Right lung (tissue), 5 donors: ENCODE results near the gene FDX1. TPM values are rescaled to one million over a fixed set of nuclear protein-coding genes. Genes with fewer than 3 reads are reported as not detected.

Experiments used
- DNase-seq, 2 donors: peaks; one replicate each; pipeline ENCODE4 v3.0.0-alpha.2; 2013
- polyA plus RNA-seq, 5 donors: library from polyadenylated mRNA; unstranded; fragments of 120-200 nt; gene quantifications; one replicate each; pipeline versions ENCODE4 v1.2.1 to v1.2.3, GENCODE V29; 2013; ENCODE audit warnings: inconsistent platforms in 1 of 5, low replicate concordance in 1 of 5; ENCODE audit not compliant: insufficient read length in 5 of 5, insufficient read depth in 1 of 5

FDX1 gene
- polyA plus RNA-seq, 5 donors = 15.3 to 21.5 (median 17.0) TPM

- no peak for DNase-seq
These were observed 605 bp upstream of the FDX1 start for GRCh38 chr11:110428956-110429730.

GRCh38 chr11:110430267-110431050, 711 bp downstream of the FDX1 start:
- DNase-seq = peak; percentile 47 to 51

DNA sequence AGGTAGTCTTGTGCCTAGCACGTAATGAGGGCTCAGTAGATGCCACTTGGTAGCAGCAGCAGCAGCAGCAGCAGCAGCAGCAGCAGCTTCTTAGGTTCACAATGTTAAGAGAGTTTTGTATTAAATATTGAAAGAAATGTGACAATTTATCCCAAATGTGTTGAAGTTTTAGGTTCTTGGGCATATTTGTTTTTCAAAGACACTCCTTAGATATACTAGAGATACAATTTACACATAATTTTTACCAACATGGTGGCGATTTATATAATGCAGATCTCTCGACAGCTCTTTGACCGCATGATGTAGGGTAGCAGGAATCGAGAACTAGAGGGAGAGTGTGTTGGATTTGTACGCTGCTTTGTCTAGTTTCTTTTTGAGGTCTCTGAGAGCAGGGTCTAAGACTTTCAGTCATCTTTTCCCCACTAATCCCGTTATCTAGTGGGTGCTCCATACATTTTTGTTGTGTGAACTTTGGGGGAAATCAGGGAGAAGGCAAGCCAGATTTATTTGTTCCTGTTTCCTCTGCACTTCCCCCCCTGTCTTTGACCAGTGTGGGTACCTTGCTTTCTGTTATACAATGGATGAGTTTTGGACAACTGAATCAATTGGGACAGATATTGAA, 1.4 kb downstream of the FDX1 start:
- no peak for DNase-seq

DNA sequence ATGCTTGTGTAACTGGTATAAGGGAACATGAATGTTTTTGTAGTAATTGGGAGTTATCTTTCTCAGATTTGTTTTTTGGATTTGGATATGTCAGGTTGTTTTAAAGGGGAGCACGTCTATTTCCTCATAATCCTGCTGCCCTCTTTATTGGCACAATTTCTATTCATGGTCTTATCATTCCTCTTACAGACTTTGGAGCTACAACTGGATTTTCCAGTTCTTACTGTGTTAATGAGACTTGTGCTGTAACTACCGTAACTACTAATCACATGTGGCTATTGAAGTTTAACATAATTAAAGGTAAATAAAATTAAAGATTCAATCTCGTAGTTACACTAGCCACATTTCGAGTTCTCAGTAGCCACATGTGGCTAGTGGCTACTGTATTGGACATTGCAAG, 1.9 kb downstream of the FDX1 start:
- no peak for DNase-seq

DNA sequence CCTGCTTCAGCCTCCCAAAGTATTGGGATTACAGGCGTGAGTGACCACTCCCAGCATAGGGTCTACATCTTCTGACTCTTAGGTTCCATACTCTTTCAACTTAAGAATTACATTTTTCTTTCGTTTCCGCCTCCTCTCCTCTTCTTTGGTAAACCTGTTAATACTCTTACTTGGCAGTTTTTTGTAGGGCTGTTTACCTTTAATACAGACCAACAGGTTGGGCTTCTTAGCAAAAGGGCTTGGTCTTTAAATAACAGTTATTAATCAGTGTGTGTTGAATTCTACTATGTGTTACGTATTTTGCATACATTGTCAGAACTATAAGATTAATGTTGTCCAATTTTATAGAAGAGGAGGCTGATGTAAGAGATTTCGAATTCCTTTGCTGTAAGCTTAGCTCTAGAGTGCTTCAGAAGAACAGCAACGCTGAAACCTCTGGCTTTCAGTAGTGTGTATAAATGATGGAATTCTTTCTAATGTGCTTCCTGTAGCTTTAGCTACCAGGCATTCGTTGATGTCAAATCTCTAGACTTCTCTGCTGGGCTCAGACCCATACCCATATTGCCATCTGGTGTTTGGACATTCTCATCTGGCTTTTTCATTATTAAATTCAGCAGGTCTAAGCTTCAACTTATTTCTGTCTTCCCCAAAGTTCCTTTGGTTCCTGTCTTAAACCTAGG, 3.1 kb downstream of the FDX1 start:
- no peak for DNase-seq

- DNase-seq = no peak
These were observed 3.9 kb downstream of the FDX1 start for GRCh38 chr11:110433393-110434333.

- DNase-seq = no peak
These were observed 5.4 kb downstream of the FDX1 start for GRCh38 chr11:110434952-110435779.

DNA sequence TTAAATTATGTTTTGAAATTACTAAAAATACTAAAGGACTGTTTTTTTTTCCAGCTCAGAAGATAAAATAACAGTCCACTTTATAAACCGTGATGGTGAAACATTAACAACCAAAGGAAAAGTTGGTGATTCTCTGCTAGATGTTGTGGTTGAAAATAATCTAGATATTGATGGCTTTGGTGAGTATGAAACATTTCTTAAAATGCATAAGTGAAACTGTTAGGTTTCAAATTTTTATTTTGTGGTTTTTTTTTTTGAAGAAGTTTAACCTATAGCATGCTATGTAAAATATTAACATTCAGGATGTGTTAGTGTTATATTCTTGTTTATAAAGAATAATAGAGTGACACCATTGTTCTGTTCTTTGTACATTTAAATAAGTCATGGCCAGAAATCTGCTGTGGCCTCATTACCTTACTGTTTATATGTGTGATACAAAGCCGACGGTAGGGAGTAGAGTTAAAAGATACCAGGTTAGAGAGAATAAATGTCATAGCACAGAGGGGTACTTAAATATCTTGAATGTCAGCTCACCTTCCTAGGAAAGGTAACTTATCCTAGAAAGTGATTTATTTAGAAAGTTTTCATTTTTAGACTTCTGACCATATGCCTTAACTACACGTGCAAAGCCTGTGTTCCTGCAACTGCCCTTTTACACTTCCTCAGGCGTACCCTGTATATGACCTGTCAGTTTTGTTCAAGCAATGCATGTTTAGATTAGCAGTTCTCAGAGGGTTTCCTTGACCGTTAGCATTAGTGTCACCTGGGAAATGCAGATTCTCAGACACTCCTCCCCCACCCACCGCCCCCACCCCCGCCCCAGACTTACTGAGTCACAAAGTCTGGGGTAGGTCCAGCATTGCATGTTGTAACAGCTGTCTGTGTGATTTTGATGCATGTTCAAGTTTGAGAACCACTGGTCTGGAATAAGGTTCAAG, 6.3 kb downstream of the FDX1 start:
- DNase-seq = no peak

- DNase-seq = no peak
These were observed 8.3 kb downstream of the FDX1 start for GRCh38 chr11:110438017-110438416.

GRCh38 chr11:110445437-110445836, 15.7 kb downstream of the FDX1 start:
- no peak for DNase-seq

- no peak for DNase-seq
These were observed 16.3 kb downstream of the FDX1 start for GRCh38 chr11:110446061-110446460.

GRCh38 chr11:110446594-110446993, 16.8 kb downstream of the FDX1 start:
- no peak for DNase-seq

- no peak for DNase-seq
These were observed 17.6 kb downstream of the FDX1 start for GRCh38 chr11:110447343-110447742.

DNA sequence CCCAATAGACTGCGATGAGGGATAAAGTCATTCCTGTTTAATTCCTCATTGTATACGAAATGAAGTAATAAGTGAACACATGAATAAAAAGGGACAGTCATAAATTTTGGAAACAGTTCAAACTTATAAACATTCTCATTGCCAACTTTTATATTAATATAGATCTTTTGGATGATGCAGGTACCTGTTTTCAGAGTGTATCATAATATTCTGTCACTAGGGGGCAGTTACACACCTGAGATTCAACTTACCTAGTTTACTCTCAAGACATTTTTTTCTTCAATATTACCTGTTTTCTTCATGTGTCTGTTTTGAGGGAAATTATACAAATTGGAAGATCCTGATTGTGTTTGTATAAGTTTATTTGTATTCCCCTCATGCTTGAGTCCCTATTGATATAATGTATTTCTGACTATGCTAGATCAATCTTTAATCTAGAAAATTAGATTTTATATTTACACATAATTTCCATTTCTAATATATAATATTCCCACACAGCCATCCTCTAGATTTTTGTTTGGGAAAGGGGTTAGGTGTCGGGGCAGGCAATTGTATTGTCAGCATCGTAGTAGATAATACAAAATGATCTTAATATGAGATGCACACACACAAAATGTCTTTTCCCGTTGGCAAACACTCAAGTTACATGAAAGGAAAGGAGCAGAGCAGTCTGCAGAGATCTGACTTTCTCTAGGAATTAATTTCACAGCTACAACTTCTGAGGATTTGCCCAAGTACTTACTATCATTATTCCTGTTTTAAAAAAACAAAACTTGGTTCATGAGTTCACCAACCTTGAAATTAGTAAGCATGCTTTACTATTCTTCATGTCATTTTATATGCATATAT, 18.4 kb downstream of the FDX1 start:
- DNase-seq = no peak

- DNase-seq = no peak
These were observed 20.5 kb downstream of the FDX1 start for GRCh38 chr11:110450246-110450645.

GRCh38 chr11:110452720-110453119, 23.0 kb downstream of the FDX1 start:
- DNase-seq = no peak

DNA sequence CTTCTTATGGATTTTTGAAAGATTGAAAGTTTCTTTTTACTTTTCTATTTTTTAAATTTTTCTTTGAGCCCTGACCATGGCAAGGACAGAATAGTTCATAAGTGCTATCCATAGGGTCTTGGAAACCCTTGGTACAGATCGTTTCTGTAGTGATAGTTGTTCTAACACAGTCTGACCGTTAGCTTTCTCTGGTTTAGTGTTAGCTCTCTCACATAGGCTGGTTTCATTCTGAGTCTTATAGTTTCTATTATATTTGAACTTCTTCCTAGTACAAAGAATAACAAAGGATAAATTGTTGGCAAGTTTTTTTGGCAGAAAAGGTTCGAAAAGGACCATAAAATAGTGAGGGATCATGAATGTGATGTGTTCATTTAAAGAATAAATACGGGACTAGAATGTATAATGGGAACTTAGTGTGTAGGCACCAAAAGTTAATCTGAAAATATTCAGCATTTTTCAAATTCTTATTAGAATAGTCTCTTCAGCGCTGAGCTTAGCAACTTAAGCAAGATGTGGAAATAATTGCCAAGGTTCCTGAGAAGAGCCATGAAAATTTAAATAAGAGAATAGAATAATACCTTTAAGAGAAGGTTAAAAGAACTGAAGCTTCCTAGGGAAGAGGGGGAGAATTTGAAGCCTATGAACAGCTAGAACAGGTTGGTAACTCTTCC, 24.1 kb downstream of the FDX1 start:
- no peak for DNase-seq
